ENCODE results near the gene ANKRD55. TPM values are rescaled to one million over a fixed set of nuclear protein-coding genes. Genes with fewer than 3 reads are reported as not detected.
"Not testable (repeated sequence)": the region's sequence is repeated elsewhere in the genome, so short reads cannot be mapped to it uniquely, and the experiment has no call there.

ANKRD55 gene
- total RNA-seq, 1 experiment from 2014 or later, result not detected

DNA sequence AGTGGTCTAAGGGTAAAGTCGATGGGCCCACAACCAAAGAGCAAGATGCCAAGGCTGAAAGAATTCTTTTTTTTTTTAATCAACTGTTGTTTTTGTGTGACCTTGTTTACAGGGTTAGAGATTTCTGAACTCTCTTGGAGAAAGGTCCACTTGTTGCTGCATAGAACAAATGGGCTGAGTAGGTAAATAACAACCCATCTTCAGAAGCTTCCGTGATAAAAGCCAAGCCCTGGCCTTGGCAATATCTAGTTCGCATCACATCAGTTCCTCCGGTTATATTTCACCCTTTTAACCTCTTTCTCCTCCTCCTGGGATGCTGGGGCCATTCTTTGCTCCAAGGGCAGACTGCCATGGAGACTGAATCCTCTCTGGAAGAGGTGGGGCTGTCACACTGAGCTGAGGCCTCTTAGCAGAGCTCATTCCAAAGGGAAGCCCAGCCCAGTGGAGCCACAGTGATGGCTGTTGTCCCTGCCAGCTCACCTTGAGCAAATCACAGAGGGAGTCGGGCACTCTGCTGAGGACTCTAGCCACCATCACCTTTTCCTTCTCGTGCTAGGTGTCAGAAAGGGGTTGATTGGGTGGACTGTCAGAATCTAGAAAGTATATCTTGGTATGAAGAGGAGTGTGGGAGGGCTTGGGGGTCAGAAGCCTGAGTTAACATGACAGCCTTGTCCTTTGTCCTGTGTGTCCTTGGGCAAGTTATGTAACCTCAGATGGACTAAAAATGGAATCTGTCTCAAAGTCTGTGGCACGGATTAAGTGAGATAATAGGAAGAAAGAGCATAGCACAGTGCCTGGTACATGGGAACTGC is 17.9 kb downstream of the ANKRD55 start (continued):
- no peak for TF ChIP-seq FOXK1 (CRISPR knock-in tag; IDR thresholded peaks at IDR 0.05)
- TF ChIP-seq ETV6 (CRISPR knock-in tag; IDR thresholded peaks at IDR 0.05), result no peak
- TF ChIP-seq, protein P1, sequence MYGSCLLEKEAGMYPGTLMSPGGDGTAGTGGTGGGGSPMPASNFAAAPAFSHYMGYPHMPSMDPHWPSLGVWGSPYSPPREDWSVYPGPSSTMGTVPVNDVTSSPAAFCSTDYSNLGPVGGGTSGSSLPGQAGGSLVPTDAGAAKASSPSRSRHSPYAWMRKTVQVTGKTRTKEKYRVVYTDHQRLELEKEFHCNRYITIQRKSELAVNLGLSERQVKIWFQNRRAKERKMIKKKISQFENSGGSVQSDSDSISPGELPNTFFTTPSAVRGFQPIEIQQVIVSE (CRISPR knock-in tag; IDR thresholded peaks at IDR 0.05; ENCODE audit: borderline replicate concordance), result no peak
- no peak for TF ChIP-seq NFYB (CRISPR knock-in tag; conservative IDR thresholded peaks at IDR 0.05; ENCODE audit: low read depth)
- no peak for TF ChIP-seq E2F1 (CRISPR knock-in tag; IDR thresholded peaks at IDR 0.05)
- TF ChIP-seq, protein P2, sequence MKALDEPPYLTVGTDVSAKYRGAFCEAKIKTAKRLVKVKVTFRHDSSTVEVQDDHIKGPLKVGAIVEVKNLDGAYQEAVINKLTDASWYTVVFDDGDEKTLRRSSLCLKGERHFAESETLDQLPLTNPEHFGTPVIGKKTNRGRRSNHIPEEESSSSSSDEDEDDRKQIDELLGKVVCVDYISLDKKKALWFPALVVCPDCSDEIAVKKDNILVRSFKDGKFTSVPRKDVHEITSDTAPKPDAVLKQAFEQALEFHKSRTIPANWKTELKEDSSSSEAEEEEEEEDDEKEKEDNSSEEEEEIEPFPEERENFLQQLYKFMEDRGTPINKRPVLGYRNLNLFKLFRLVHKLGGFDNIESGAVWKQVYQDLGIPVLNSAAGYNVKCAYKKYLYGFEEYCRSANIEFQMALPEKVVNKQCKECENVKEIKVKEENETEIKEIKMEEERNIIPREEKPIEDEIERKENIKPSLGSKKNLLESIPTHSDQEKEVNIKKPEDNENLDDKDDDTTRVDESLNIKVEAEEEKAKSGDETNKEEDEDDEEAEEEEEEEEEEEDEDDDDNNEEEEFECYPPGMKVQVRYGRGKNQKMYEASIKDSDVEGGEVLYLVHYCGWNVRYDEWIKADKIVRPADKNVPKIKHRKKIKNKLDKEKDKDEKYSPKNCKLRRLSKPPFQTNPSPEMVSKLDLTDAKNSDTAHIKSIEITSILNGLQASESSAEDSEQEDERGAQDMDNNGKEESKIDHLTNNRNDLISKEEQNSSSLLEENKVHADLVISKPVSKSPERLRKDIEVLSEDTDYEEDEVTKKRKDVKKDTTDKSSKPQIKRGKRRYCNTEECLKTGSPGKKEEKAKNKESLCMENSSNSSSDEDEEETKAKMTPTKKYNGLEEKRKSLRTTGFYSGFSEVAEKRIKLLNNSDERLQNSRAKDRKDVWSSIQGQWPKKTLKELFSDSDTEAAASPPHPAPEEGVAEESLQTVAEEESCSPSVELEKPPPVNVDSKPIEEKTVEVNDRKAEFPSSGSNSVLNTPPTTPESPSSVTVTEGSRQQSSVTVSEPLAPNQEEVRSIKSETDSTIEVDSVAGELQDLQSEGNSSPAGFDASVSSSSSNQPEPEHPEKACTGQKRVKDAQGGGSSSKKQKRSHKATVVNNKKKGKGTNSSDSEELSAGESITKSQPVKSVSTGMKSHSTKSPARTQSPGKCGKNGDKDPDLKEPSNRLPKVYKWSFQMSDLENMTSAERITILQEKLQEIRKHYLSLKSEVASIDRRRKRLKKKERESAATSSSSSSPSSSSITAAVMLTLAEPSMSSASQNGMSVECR (CRISPR knock-in tag; IDR thresholded peaks at IDR 0.05; ENCODE audit: borderline replicate concordance), result no peak
- TF ChIP-seq, protein P3, sequence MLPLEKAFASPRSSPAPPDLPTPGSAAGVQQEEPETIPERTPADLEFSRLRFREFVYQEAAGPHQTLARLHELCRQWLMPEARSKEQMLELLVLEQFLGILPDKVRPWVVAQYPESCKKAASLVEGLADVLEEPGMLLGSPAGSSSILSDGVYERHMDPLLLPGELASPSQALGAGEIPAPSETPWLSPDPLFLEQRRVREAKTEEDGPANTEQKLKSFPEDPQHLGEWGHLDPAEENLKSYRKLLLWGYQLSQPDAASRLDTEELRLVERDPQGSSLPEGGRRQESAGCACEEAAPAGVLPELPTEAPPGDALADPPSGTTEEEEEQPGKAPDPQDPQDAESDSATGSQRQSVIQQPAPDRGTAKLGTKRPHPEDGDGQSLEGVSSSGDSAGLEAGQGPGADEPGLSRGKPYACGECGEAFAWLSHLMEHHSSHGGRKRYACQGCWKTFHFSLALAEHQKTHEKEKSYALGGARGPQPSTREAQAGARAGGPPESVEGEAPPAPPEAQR (CRISPR knock-in tag; IDR thresholded peaks at IDR 0.05), result no peak
- no peak for TF ChIP-seq NR3C1 (CRISPR knock-in tag; conservative IDR thresholded peaks at IDR 0.05; ENCODE audit: low read depth)
- TF ChIP-seq OVOL2 (CRISPR knock-in tag; IDR thresholded peaks at IDR 0.05; ENCODE audit: borderline replicate concordance), result no peak

- H3K36me3 Mint-ChIP-seq, result peaks cover 17% of the 10 kb centered on the region
These were observed 19.1 kb downstream of the ANKRD55 start for GRCh38 chr5:56213886-56214535.

DNA sequence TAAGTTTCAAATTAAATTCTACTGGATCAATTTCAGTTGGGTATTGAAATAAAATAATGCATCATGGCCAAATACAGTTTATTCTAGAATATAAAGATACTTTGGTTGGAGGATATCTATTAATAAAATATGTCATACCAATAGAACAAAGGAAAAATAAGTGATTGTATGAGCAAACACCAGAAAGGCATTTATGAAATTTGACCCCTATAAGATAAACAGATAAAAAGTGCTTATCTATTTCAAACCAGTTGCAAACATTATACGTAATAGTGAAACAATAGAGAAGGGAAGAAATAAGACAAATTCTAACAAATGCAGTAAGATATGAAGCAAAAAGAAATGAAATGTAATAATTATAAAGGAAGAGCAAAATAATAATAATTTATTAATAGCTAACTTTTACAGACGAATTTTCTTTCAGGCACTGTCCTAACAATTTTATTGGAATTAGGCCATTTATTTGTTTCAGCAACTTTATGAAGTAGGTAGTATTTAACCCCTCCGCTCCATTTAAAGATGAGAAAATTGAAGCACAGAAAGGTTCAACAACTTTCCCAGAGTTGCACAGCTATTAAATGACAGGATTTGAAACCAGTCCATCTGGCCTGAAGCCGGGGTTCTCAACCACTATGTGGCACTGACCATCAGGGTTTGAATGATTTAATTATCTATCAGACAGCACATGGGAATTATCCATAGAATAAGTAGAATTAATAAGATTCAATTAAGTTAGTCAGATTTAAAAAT is 20.8 kb downstream of the ANKRD55 start:
- DNase-seq (ENCODE audit: low spot score) (no peak), ATAC-seq (no peak)
- Mint-ChIP-seq H3K27ac (no peak overlapping the region), H3K27me3 (ENCODE audit: low read depth) (no peaks in the 10 kb centered on the region), H3K4me1 (no peaks in the 10 kb centered on the region), H3K9me3 (peaks cover 28% of the 10 kb centered on the region), H3K4me3 (no peak overlapping the region), H3K36me3 (peaks cover 14% of the 10 kb centered on the region)
- CTCF ChIA-PET, result no interaction called here
- TF ChIP-seq TP53 (CRISPR knock-in tag; IDR thresholded peaks at IDR 0.05) (no peak), ZNF416 (CRISPR knock-in tag; IDR thresholded peaks at IDR 0.05) (no peak), MXD4 (CRISPR knock-in tag; IDR thresholded peaks at IDR 0.05; ENCODE audit: borderline replicate concordance) (no peak), CREM (CRISPR knock-in tag; IDR thresholded peaks at IDR 0.05) (no peak), ZNF532 (CRISPR knock-in tag; IDR thresholded peaks at IDR 0.05; ENCODE audit: borderline replicate concordance) (no peak), ETV6 (CRISPR knock-in tag; IDR thresholded peaks at IDR 0.05) (no peak)
- POLR2A ChIA-PET, result no interaction called here

More at GRCh38 chr5:56213886-56214535, 19.1 kb downstream of the ANKRD55 start:
- H3K27me3 Mint-ChIP-seq (ENCODE audit: low read depth); H3K27ac Mint-ChIP-seq; ATAC-seq; DNase-seq (ENCODE audit: low spot score); H3K4me1 Mint-ChIP-seq; H3K4me3 Mint-ChIP-seq; CTCF ChIA-PET; POLR2A ChIA-PET: not testable (repeated sequence)
- peaks cover 38% of the 10 kb centered on the region for H3K9me3 Mint-ChIP-seq

Measured in WTC11 (cell line).